ENCODE data around the gene P2RX4.

- TF ChIP-seq CTCF (optimal IDR thresholded peaks at IDR 0.05 in 1 of 3, IDR thresholded peaks at IDR 0.05 in 1 of 3, conservative IDR thresholded peaks at IDR 0.05 in 1 of 3; ENCODE audit: extremely low read depth in 1 of 3, insufficient read depth in 2 of 3, low read length in 3 of 3) (no peak), EZH2 (IDR thresholded peaks at IDR 0.05; ENCODE audit: low read length) (no peak)
These were observed 34.4 kb upstream of the P2RX4 start for GRCh38 chr12:121175383-121176119.

All from keratinocyte (primary cell).